ENCODE measurements around the gene OR10H3.

DNA sequence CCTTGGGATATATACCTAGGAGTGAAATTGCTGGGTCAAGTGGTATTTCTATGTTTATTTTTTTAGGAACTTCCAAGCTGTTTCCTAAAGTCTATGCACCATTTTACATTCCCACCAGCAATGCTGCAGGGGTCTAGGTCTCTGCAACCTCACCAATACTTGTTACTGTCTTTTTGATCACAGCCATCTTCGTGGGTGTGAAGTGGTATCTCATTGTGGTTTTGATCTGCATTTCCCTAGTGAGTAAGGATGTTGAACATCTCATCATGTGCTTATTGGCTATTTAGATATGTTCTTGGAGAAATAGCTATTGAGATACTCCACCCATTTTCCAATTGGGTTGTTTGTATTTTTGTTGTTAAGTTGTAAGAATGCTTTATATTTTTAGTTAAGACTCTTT, 7.2 kb upstream of the OR10H3 start:
- no peak for TF ChIP-seq EZH2 (IDR thresholded peaks at IDR 0.05; ENCODE audit: low read depth, low read length, severe bottlenecking)
- no peak for TF ChIP-seq POLR2AphosphoS5 (IDR thresholded peaks at IDR 0.05; ENCODE audit: low read depth, low read length)
- TF ChIP-seq, protein P1, sequence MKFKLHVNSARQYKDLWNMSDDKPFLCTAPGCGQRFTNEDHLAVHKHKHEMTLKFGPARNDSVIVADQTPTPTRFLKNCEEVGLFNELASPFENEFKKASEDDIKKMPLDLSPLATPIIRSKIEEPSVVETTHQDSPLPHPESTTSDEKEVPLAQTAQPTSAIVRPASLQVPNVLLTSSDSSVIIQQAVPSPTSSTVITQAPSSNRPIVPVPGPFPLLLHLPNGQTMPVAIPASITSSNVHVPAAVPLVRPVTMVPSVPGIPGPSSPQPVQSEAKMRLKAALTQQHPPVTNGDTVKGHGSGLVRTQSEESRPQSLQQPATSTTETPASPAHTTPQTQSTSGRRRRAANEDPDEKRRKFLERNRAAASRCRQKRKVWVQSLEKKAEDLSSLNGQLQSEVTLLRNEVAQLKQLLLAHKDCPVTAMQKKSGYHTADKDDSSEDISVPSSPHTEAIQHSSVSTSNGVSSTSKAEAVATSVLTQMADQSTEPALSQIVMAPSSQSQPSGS (IDR thresholded peaks at IDR 0.05; ENCODE audit: low read length) = no peak
- no peak for TF ChIP-seq EP300 (IDR thresholded peaks at IDR 0.05; ENCODE audit: borderline replicate concordance in 1 of 2, low read depth in 2 of 2, low read length in 2 of 2)
- no peak for TF ChIP-seq POLR2A (IDR thresholded peaks at IDR 0.05; ENCODE audit: control extremely low read depth in 1 of 2, low read depth in 2 of 2, low read length in 2 of 2)
- TF ChIP-seq ASH2L (IDR thresholded peaks at IDR 0.05; ENCODE audit: low read length) = no peak
- TF ChIP-seq, protein P2, sequence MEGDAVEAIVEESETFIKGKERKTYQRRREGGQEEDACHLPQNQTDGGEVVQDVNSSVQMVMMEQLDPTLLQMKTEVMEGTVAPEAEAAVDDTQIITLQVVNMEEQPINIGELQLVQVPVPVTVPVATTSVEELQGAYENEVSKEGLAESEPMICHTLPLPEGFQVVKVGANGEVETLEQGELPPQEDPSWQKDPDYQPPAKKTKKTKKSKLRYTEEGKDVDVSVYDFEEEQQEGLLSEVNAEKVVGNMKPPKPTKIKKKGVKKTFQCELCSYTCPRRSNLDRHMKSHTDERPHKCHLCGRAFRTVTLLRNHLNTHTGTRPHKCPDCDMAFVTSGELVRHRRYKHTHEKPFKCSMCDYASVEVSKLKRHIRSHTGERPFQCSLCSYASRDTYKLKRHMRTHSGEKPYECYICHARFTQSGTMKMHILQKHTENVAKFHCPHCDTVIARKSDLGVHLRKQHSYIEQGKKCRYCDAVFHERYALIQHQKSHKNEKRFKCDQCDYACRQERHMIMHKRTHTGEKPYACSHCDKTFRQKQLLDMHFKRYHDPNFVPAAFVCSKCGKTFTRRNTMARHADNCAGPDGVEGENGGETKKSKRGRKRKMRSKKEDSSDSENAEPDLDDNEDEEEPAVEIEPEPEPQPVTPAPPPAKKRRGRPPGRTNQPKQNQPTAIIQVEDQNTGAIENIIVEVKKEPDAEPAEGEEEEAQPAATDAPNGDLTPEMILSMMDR (IDR thresholded peaks at IDR 0.05; ENCODE audit: control extremely low read depth in 1 of 3, insufficient read depth in 1 of 3, low read depth in 1 of 3, low read length in 3 of 3) = no peak
- no peak for TF ChIP-seq RXRA (IDR thresholded peaks at IDR 0.05; ENCODE audit: insufficient read depth, low read depth, low read length)
- TF ChIP-seq YY1 (IDR thresholded peaks at IDR 0.05; ENCODE audit: low read depth, low read length) = no peak
- TF ChIP-seq SIN3A (conservative IDR thresholded peaks at IDR 0.05 in 1 of 2, IDR thresholded peaks at IDR 0.05 in 1 of 2; ENCODE audit: low read depth in 1 of 2, low read length in 2 of 2) = no peak
